Hepatic stellate cell (primary cell): ENCODE results near the gene ANGEL2.
"Not testable (repeated sequence)": the region's sequence is repeated elsewhere in the genome, so short reads cannot be mapped to it uniquely, and the experiment has no call there.

Source experiments
- DNase-seq: peaks from one replicate; pipeline ENCODE4 v3.0.0; 2011; ENCODE audit warnings: low spot score

ANGEL2 gene, protein sequence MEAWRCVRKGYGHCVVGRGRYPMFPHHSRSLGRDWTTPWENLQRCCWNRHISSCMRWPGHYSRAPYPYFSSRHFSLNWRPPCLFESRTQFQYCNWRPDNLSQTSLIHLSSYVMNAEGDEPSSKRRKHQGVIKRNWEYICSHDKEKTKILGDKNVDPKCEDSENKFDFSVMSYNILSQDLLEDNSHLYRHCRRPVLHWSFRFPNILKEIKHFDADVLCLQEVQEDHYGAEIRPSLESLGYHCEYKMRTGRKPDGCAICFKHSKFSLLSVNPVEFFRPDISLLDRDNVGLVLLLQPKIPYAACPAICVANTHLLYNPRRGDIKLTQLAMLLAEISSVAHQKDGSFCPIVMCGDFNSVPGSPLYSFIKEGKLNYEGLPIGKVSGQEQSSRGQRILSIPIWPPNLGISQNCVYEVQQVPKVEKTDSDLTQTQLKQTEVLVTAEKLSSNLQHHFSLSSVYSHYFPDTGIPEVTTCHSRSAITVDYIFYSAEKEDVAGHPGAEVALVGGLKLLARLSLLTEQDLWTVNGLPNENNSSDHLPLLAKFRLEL

DNA sequence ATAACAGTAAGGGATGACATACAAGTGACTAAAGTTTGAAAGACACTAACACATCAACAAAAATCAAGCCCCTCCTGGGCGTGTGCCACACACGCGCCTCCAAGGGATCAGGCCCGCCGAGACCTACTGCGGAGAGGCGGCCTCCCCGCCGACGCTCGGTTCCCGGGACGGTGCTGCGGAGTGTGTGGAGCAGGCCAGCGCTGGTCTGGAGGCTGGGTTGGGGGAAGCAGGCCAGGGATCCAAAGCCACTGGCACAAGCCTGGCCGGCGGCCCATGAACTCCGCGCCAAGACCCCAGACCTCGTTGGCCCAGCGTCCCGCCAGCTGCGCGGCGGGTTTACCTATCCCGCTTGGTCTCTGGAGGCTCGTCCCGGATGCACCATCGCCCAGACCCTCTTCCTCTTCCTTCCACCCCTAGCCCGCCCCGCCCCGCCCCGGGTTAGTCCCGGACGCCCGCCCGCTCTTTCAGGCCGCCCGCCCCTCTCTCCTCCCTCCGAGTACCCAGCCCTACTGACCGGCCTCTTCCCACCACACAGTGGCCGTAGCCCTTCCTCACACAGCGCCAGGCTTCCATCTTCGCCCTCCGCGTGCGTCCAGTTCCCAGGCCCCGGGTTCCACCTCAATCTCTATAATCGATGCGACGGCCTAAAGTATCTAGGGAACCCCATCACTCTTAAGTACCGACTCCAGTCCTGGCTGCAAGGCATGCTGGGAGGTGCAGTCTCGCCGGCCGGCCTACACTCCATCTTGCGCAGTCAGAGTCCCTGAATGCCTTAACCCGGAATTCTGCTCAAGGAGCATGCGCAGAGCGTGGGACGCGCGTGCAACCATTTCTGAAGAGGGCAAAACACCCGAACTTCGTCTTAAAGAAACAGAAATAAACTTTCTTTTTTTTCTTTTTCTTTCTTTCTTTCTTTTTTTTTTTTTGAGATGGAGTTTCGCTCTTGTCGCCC is at the start of gene ANGEL2:
Gene ANGEL2 (minus strand): TSS at position 769 of the 952 bp plus-strand sequence. CDS start 196 bp downstream, at position 573.
- DNase-seq: peak; percentile 94

GRCh38 chr1:213061263-213061662 is 45.6 kb upstream of the ANGEL2 start:
- no peak for DNase-seq

DNA sequence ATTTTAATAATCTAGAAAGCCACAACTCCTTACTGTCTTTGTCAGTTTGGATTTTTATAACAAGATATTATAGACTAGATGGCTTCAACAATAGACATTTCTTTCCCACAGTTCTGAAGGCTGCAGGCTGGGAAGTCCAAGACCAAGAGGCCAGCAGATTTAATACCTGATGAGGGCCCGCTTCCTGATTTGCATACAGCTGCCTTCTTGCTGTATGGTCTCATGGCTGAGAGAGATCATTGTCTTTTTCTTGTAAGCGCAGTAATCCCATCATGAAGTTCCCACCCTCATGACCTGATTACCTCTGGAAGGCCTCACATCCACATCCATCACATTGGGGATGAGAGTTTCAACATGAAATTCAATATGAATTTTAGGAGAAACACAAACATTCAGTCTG is 45.2 kb upstream of the ANGEL2 start:
- DNase-seq: no peak

GRCh38 chr1:213057264-213058059 is 41.8 kb upstream of the ANGEL2 start:
- no peak for DNase-seq

DNA sequence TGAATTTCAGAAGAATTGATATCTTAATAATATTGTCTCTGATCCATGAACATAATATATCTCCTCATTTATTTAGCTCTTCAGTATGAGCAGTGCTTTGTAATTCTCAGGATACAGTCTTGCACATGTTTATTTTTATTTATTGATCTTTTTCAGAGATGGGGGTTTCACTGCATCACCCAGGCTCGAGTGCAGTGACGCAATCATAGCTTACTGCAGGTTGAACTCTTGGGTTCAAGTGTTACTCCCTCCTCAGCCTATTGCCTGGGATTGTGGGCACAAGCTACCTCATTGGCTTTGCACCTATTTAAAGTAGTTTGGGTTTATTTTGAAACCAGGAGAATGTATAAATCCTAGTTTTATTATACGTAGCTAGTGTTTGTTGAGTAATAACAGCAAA is 40.1 kb upstream of the ANGEL2 start:
- no peak for DNase-seq

DNA sequence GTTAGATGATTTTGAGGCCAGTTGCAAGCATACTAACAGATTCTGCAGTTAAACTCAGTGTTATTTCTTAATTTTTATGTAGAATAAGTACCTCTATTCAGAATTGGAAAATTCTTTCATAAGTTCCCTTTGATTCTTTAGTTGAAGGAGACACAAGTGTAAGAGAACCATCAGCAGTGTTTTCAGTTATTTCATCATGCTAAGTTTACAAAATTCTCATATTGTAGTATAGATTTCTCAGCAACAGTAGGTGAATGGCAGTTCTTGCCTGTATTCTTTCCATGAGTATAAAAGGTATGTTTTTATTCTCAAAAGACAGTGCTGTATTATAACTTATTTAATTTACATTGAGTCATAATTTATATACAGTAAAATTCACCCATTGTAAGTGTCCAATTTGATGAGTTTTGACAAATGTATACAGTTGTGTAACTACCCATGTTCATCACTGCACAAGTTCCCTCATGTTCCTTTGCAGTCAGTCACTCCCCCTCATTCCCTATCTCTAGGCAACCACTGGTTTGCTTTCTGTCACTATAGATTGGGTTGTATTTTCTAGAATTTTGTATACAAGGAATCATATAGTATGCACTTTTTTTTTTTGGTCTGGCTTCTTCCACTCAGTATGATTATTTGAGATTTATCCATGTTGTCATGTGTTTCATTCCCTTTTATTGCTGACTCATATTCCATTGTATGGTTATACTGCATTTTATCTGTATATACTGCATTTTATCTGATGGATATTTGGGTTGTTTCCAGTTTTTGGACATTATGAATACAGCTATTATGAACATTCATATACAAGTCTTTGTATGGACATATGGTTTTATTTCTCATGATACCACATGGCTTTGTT is 39.3 kb upstream of the ANGEL2 start:
- no peak for DNase-seq

- no peak for DNase-seq
These were observed 38.5 kb upstream of the ANGEL2 start for GRCh38 chr1:213054142-213054541.

GRCh38 chr1:213053455-213053854 is 37.8 kb upstream of the ANGEL2 start:
- DNase-seq: no peak

DNA sequence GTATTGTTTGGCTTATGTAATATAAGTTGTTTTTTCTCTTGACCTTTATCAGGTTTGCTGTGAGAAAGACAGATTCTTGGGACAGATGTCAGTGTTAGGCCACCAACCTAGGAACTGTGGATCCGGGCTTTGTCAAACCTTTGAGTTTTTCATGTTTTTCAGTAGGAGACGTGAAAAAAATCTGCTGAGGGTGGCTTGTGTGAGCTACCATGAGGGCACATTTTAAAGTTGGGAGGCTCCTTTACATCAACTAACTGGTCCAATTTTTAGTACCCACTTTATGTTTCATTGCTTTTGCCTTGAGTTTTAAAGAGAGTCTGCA is 36.2 kb upstream of the ANGEL2 start:
- DNase-seq: peak; percentile 6

DNA sequence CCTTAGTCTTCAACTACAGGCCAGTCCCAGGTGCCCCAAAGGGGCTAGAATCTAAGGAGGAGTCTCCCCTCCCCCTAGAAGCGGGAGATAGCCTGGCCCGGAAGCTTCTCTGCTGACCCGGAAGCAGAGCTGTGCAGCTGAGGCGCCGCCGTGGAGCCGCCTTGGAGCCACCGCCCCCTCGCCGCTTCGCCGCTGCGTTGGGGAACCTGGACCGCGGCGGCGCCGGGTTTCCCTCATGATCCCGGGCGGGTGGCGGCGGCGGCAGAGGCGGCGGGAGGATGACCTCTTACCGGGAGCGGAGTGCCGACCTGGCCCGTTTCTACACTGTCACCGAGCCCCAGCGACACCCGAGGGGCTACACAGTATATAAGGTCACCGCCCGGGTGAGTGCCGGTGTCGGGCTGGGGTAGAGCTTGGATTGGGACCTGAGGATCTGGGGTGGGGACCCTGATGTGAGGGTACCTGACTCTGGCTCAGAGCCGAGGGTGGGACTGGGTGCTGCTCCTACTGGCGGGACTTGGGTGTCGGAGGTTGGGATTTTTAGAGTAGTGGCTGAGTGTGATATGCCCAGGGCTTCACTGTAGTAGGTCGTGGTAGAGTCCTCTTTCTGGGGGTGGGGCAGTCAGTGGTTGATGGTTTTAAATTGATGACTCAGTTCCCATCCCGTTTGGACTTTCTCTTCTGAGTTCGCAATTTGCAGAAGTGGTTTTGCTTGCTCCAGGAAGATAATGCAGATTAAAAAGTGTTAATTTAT is 35.6 kb upstream of the ANGEL2 start, which contains the start of gene RPS6KC1:
Gene RPS6KC1 (plus strand): TSS at position 115 of the 754 bp plus-strand sequence. CDS start 164 bp downstream, at position 279.
- DNase-seq: peak; percentile 86

- no peak for DNase-seq
These were observed 35.1 kb upstream of the ANGEL2 start for GRCh38 chr1:213050745-213051126.

DNA sequence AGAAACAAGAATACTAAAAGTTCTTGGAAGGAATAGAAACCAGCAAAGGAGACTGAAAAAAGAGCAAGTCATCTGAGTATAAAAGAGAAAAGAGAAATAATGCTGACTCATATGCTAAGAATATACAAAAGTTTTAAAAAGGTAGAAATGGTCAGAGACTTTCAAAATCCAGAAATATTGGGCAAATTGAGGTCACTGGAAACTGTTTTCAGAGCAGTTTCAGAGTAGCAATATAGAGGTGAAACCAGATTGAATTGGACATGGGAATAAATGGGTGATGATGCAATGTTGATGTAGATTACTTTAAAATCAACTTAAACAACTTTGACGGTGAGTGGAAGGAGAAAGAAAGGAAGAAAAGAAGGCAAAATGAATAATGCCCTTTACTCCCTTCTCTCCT is 33.6 kb upstream of the ANGEL2 start:
- DNase-seq: no peak

- not testable (repeated sequence) for DNase-seq
These were observed 29.9 kb upstream of the ANGEL2 start for GRCh38 chr1:213045321-213046226.

- no peak for DNase-seq
These were observed 25.8 kb upstream of the ANGEL2 start for GRCh38 chr1:213041443-213041842.

DNA sequence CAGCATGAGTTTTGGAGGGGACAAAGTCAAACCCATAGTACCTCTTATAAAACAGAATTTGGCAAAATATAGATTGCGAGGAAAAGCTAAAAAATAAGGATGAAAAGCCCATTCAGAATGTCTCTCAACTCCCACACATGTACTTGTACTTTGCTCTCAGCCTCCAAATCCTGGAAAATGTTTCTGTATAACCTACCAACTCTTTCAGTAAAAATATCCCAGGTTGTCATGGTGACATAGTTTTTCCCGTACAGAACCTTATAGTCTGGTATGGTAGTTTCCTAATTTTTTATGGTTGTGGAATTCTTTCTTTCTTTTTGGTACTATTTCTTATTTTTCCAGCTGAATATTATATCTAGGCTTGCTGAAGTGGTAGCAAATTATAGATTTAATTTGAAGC is 19.9 kb upstream of the ANGEL2 start:
- no peak for DNase-seq

GRCh38 chr1:213034713-213035112 is 19.0 kb upstream of the ANGEL2 start:
- DNase-seq: no peak

- DNase-seq: no peak
These were observed 17.0 kb upstream of the ANGEL2 start for GRCh38 chr1:213032651-213033050.

GRCh38 chr1:213027024-213027423 is 11.4 kb upstream of the ANGEL2 start:
- DNase-seq: not testable (repeated sequence)

DNA sequence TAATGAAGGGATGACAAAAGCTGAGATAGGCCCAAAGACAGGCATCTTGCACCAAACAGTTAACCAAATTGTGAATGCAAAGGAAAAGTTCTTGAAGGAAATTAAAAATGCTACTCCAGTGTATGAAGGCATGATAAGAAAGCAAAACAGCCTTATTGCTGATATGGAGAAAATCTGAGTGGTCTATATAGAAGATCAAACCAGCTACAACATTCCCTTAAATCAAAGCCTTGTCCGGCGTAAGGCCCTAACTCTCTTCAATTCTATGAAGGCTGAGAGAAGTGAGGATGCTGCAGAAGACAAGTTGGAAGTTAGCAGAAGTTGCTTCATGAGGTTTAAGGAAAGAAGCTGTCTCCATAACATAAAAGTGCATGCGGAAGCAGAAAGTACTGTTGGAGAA is 4.3 kb upstream of the ANGEL2 start:
- no peak for DNase-seq
